Heart left ventricle (tissue), 16 donors: ENCODE data around the gene MYO5B. TPM values are rescaled to one million over a fixed set of nuclear protein-coding genes. Genes with fewer than 3 reads are reported as not detected.
A peak's percentile ranks its signal among the peaks of the same experiment; 100 is the strongest.

Experiments used
- ATAC-seq, 4 donors: fragments of 200-7000 bp; cut with Tn5 transposase; one replicate each; pipeline ENCODE4 v1.9.1; 2020 to 2022; ENCODE audit warnings: moderate library complexity in 4 of 4, mild to moderate bottlenecking in 3 of 4, moderate number of reproducible peaks in 1 of 4
- DNase-seq, 5 donors: peaks; one replicate each; pipeline ENCODE4 v3.0.0-alpha.2; 2020
- H3K27ac ChIP-seq, 12 donors: fragments of 200-600 bp; sonication (generic) in 4 of 12; one replicate each; pipeline versions ENCODE4 v1.5.0 to v1.8.0; 2016 to 2022; ENCODE audit warnings: mild to moderate bottlenecking in 2 of 12
- H3K27me3 ChIP-seq, 9 donors: fragments of 200-600 bp; sonication (generic) in 2 of 9; one replicate each; pipeline versions ENCODE4 v1.5.1 to v1.8.0; 2016 to 2022; ENCODE audit warnings: mild to moderate bottlenecking in 3 of 9
- H3K36me3 ChIP-seq, 9 donors: fragments of 200-600 bp; sonication (generic) in 2 of 9; one replicate each; pipeline versions ENCODE4 v1.5.0 to v1.8.0; 2018 to 2022; ENCODE audit warnings: mild to moderate bottlenecking in 2 of 9
- H3K4me1 ChIP-seq, 12 donors: fragments of 200-600 bp; sonication (generic) in 4 of 12; one replicate each; pipeline versions ENCODE4 v1.5.0 to v1.8.0; 2016 to 2022; ENCODE audit warnings: mild to moderate bottlenecking in 3 of 12
- H3K4me3 ChIP-seq, 12 donors: fragments of 200-600 bp; sonication (generic) in 4 of 12; one replicate each; pipeline versions ENCODE4 v1.5.0 to v1.8.0; 2017 to 2022; ENCODE audit warnings: mild to moderate bottlenecking in 9 of 12, moderate library complexity in 4 of 12
- H3K9me3 ChIP-seq, 12 donors: fragments of 200-600 bp; sonication (generic) in 4 of 12; one replicate each; pipeline versions ENCODE4 v1.5.0 to v1.8.0; 2016 to 2022; ENCODE audit warnings: mild to moderate bottlenecking in 1 of 12
- CTCF ChIP-seq, 12 donors: fragments of 200-600 bp; sonication (generic) in 4 of 12; IDR thresholded peaks; one replicate each; pipeline versions ENCODE4 v1.5.0 to v1.8.0; 2018 to 2022; ENCODE audit warnings: antibody characterized with exemption in 12 of 12, mild to moderate bottlenecking in 5 of 12
- POLR2A ChIP-seq, 2 donors: fragments of 450-650 bp; IDR thresholded peaks; one replicate each; pipeline ENCODE4 v1.6.1; 2017; ENCODE audit warnings: antibody characterized with exemption in 2 of 2, mild to moderate bottlenecking in 2 of 2, moderate library complexity in 2 of 2
- WGBS, 4 donors: extraction: QIAGEN DNeasy Blood & Tissue Kit in 2 of 4; methylation state at CpG; one replicate each; pipeline versions ENCODE4 v1.1.5 to v1.1.7; 2013 to 2018; 5-methylcytosine and 5-hydroxymethylcytosine counted together
- intact Hi-C, 10 donors: fragments of 100-400 bp; cut with DNase I; formaldehyde crosslinking; loops; one replicate each; pipeline versions ENCODE4 v1.11.1 to v1.14.2; 2022
- polyA plus RNA-seq, 2 donors: library from polyadenylated mRNA; stranded (reverse); fragments of 200-250 nt; gene quantifications; one replicate each; pipeline ENCODE4 v1.2.3, GENCODE V29; 2013
- total RNA-seq, 9 donors: library from RNA; depleted of rRNA in 2 of 9; stranded (reverse); fragments of >200 nt in 2 of 9; fragmentation: NEBNext Ultra II Directional in 3 of 9; extraction: Animal tissue kit (Norgen Biotek cat#: 25700) in 3 of 9; gene quantifications; one replicate each; pipeline versions ENCODE4 v1.1.0 to v1.2.4, GENCODE V29; 2016 to 2023
- donor health status: ischemic (EF 13 %, LVEDD 7.1; RV severe dilation, severe dysfunction).
- donor health status: healthy with polysubstance abuse.
- donor health status: DM: no; HTN: yes; CAD: no.
- donor health status: DM: no; HTN: no; CAD: no.
- donor health status: ischemic (EF 25% LVEDD 6.9; RV normal size, moderate dysfunction).
- donor health status: ischemic (EF 25% LVEDD 5.7; RV mildly dilated, moderate dysfunction).
- donor health status: healthy.
- donor health status: DM: yes; HTN: yes; CAD: no.
- donor health status: ischemic (EF 35%, LVEDD 5.7; RV mildly dilated, moderate dysfunction).
- donor health status: nonischemic (EF 11% LVEDD 7.7; RV severe dilation, severe dysfunction).
- donor health status: DM: yes; HTN: yes; CAD: no.
- donor health status: PGD.
- donor health status: ischemic (EF 29% LVEDD 5.4; RV normal size, mild dysfunction).
- donor health status: nonischemic (EF 23%, LVEDD 6.1; RV moderate dilation, normal function).

The MYO5B gene
- total and polyA plus RNA-seq, 11 donors = 0.51 to 5.9 (median 1.4) TPM

- H3K9me3 ChIP-seq = no peaks in the 10 kb centered on the region
- 9 to 14% (median 11%) methylated on average over 31 of the region's 31 CpGs for WGBS, 4 donors
- no peak for DNase-seq
- no peak for TF ChIP-seq POLR2A (IDR thresholded peaks at IDR 0.05)
- no peak for TF ChIP-seq CTCF (IDR thresholded peaks at IDR 0.05)
- H3K4me3 ChIP-seq = peak overlapping the region in 3 of 12 donors; percentile 57 to 70 (median 62)
- intact Hi-C loops = loop anchor here in 2 of 10 donors (5.0 to 10.0 kb wide), 3 partner anchors 138 to 188 kb away; no protein-coding TSS in a partner anchor
- peaks cover 0 to 24% (median 4%) of the 10 kb centered on the region in 12 donors for H3K4me1 ChIP-seq
- ATAC-seq = no peak
- H3K27ac ChIP-seq = no peak overlapping the region
- H3K36me3 ChIP-seq = no peaks in the 10 kb centered on the region
- H3K27me3 ChIP-seq = peaks cover 0 to 73% (median 39%) of the 10 kb centered on the region in 9 donors
Observed at GRCh38 chr18:50192995-50193795, 1.8 kb downstream of the MYO5B start.

GRCh38 chr18:50190926-50191325 lies 4.0 kb downstream of the MYO5B start:
- ATAC-seq (no peak), DNase-seq (no peak)
- WGBS, 4 donors = 39 to 59% (median 51%) methylated on average over 1 of the region's 1 CpG
- TF ChIP-seq CTCF (IDR thresholded peaks at IDR 0.05) (no peak), POLR2A (IDR thresholded peaks at IDR 0.05) (no peak)
- Histone ChIP-seq H3K27ac (no peak overlapping the region), H3K4me1 (peaks cover 0 to 24% (median 4%) of the 10 kb centered on the region in 12 donors), H3K4me3 (no peak overlapping the region), H3K36me3 (no peaks in the 10 kb centered on the region), H3K9me3 (no peaks in the 10 kb centered on the region), H3K27me3 (peaks cover 0 to 76% (median 28%) of the 10 kb centered on the region in 9 donors)
- intact Hi-C loops = loop anchor here in 2 of 10 donors (5.0 to 10.0 kb wide), 3 partner anchors 136 to 186 kb away; no protein-coding TSS in a partner anchor

GRCh38 chr18:50190236-50190635 lies 4.7 kb downstream of the MYO5B start:
- ATAC-seq (no peak), DNase-seq (no peak)
- TF ChIP-seq POLR2A (IDR thresholded peaks at IDR 0.05) (no peak), CTCF (IDR thresholded peaks at IDR 0.05) (no peak)
- peaks cover 0 to 21% (median 4%) of the 10 kb centered on the region in 12 donors for H3K4me1 ChIP-seq
- no peak overlapping the region for H3K27ac ChIP-seq
- WGBS, 4 donors = 40 to 58% (median 48%) methylated on average over 1 of the region's 1 CpG
- H3K27me3 ChIP-seq = peaks cover 0 to 70% (median 21%) of the 10 kb centered on the region in 9 donors
- H3K9me3 ChIP-seq = no peaks in the 10 kb centered on the region
- intact Hi-C loops = loop anchor here in 2 of 10 donors (5.0 to 10.0 kb wide), 3 partner anchors 135 to 185 kb away; no protein-coding TSS in a partner anchor
- no peak overlapping the region for H3K4me3 ChIP-seq
- H3K36me3 ChIP-seq = no peaks in the 10 kb centered on the region

- Histone ChIP-seq H3K9me3 (no peaks in the 10 kb centered on the region), H3K36me3 (no peaks in the 10 kb centered on the region), H3K4me3 (no peak overlapping the region), H3K27me3 (peaks cover 0 to 62% (median 13%) of the 10 kb centered on the region in 9 donors), H3K4me1 (peaks cover 0 to 11% (median under 1%) of the 10 kb centered on the region in 12 donors), H3K27ac (no peak overlapping the region)
- intact Hi-C loops = loop anchor here in 1 of 10 donors (10.0 kb wide), 1 partner anchor 184 kb away; no protein-coding TSS in a partner anchor
- TF ChIP-seq POLR2A (IDR thresholded peaks at IDR 0.05) = no peak
- no peak for TF ChIP-seq CTCF (IDR thresholded peaks at IDR 0.05)
- DNase-seq (no peak), ATAC-seq (no peak)
- 67 to 76% (median 69%) methylated on average over 1 of the region's 1 CpG for WGBS, 4 donors
Observed at GRCh38 chr18:50189160-50189559, 5.8 kb downstream of the MYO5B start.
